Cardiac muscle cell (in vitro differentiated cells and primary cell): ENCODE results near the gene HMGB2. TPM values are rescaled to one million over a fixed set of nuclear protein-coding genes. Genes with fewer than 3 reads are reported as not detected.

ENCODE experiments used
- DNase-seq, 2 donors: peaks; one replicate each; pipeline versions ENCODE4 v3.0.0 to v3.0.0-alpha.2; 2010 to 2017; ENCODE audit warnings: low read depth in 1 of 2, low spot score in 1 of 2
- H3K27ac ChIP-seq: fragments of 200-600 bp; sonication (generic); 2 replicates; pipeline ENCODE4 v1.5.1; 2016
- H3K27me3 ChIP-seq: fragments of 200-600 bp; sonication (generic); 2 replicates; pipeline ENCODE4 v1.6.0; 2016; ENCODE audit warnings: control low read depth
- H3K36me3 ChIP-seq: fragments of 200-600 bp; sonication (generic); 2 replicates; pipeline ENCODE4 v1.5.1; 2016; ENCODE audit warnings: control low read depth
- H3K4me1 ChIP-seq: fragments of 200-600 bp; sonication (generic); 2 replicates; pipeline ENCODE4 v1.8.1; 2017; ENCODE audit warnings: low read depth, mild to moderate bottlenecking, mixed run types
- H3K4me3 ChIP-seq: fragments of 200-600 bp; sonication (generic); 2 replicates; pipeline ENCODE4 v1.5.1; 2016; ENCODE audit warnings: mild to moderate bottlenecking
- H3K9me3 ChIP-seq: fragments of 200-600 bp; sonication (generic); 2 replicates; pipeline ENCODE4 v1.5.1; 2017; ENCODE audit warnings: low read depth, mild to moderate bottlenecking, control low read depth
- polyA plus RNA-seq: library from polyadenylated mRNA; unstranded; fragments of >200 nt; fragmentation: Nextera tagmentation; extraction: Ambion mirVana; gene quantifications from 2 replicates; pipeline ENCODE4 v1.2.1, GENCODE V29; 2016
- total RNA-seq: library from RNA; depleted of rRNA; stranded (reverse); fragments of >200 nt; gene quantifications from 2 replicates; pipeline ENCODE4 v1.2.3, GENCODE V29; 2016
- TF ChIP-seq, protein P1 (sequence below): IDR thresholded peaks from 2 replicates; pipeline ENCODE4 v1.5.1; 2012; ENCODE audit warnings: low read depth, mild to moderate bottlenecking, low read length

The HMGB2 gene
- total and polyA plus RNA-seq, 2 experiments from 2014 or later: 195 to 443 TPM

- no peaks in the 10 kb centered on the region for H3K27me3 ChIP-seq
These were observed 39.7 kb downstream of the HMGB2 start for GRCh38 chr4:173294444-173294843.

DNA sequence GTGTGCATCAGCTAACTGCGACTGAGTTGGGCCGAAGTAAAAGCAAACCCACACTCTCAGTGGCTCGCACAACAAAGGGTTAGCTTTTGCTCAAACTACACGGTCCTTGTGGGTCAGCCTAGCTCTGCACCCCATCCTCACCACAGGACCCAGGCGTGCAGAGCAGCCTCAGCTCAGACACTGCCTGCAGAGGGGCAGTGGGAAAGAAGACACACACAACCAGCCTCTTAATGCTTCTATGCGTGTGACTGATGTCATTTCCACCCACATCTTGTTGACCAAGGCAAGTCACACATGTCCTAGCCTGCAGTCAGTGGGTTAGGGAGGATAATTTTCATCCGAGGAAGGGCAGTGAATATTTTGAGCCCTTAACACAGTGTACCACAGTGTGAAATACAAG is 40.5 kb downstream of the HMGB2 start:
- no peak overlapping the region for H3K27ac ChIP-seq
- H3K4me1 ChIP-seq: peaks cover 19% of the 10 kb centered on the region
- DNase-seq: no peak
- TF ChIP-seq, protein P1, sequence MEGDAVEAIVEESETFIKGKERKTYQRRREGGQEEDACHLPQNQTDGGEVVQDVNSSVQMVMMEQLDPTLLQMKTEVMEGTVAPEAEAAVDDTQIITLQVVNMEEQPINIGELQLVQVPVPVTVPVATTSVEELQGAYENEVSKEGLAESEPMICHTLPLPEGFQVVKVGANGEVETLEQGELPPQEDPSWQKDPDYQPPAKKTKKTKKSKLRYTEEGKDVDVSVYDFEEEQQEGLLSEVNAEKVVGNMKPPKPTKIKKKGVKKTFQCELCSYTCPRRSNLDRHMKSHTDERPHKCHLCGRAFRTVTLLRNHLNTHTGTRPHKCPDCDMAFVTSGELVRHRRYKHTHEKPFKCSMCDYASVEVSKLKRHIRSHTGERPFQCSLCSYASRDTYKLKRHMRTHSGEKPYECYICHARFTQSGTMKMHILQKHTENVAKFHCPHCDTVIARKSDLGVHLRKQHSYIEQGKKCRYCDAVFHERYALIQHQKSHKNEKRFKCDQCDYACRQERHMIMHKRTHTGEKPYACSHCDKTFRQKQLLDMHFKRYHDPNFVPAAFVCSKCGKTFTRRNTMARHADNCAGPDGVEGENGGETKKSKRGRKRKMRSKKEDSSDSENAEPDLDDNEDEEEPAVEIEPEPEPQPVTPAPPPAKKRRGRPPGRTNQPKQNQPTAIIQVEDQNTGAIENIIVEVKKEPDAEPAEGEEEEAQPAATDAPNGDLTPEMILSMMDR: no peak
- H3K36me3 ChIP-seq: no peaks in the 10 kb centered on the region
- no peaks in the 10 kb centered on the region for H3K9me3 ChIP-seq
- no peaks in the 10 kb centered on the region for H3K27me3 ChIP-seq
- no peak overlapping the region for H3K4me3 ChIP-seq

More at GRCh38 chr4:173294444-173294843, 39.7 kb downstream of the HMGB2 start:
- DNase-seq: no peak
- Histone ChIP-seq H3K27ac (no peak overlapping the region), H3K4me3 (no peak overlapping the region), H3K4me1 (peaks cover 11% of the 10 kb centered on the region), H3K36me3 (no peaks in the 10 kb centered on the region), H3K9me3 (no peaks in the 10 kb centered on the region)
- TF ChIP-seq, protein P1: no peak

DNA sequence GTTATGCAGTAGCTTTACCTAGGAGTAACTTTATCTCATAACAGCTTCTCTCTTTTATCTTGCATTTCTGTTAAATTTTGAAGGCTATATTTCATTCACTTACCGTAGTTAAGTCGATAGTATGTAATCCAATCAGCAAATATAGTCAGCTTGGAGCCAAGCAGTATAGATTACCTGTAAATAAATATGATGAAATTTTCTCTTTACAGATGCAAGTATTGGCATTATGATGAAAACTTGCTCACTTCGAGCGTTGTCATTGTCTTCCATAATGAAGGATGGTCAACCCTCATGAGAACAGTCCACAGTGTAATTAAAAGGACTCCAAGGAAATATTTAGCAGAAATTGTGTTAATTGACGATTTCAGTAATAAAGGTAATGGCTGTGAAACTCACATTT is 42.3 kb downstream of the HMGB2 start:
- no peaks in the 10 kb centered on the region for H3K27me3 ChIP-seq
- H3K9me3 ChIP-seq: no peaks in the 10 kb centered on the region
- no peak for DNase-seq
- peaks cover 20% of the 10 kb centered on the region for H3K4me1 ChIP-seq
- TF ChIP-seq, protein P1: no peak
- no peak overlapping the region for H3K27ac ChIP-seq
- H3K36me3 ChIP-seq: no peaks in the 10 kb centered on the region
- no peak overlapping the region for H3K4me3 ChIP-seq

DNA sequence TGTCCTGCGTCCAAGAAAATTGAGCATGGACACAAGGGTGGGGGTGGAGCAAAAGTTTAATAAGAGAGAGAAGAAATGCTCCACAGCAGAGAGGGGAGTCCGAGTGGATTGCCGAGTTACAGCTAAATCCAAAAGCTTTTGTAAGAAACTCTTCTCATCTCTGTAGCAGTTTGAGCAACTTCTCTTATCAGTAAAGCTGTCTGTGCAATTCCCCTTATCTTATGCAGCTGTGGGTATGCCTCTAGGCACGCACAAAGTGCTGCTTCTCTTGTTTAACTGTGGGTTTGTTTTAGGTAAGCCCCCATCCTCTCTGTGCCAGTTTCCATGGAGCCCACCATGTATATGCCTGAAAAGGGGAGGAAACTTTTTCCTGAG is 44.8 kb downstream of the HMGB2 start:
- Histone ChIP-seq H3K9me3 (no peaks in the 10 kb centered on the region), H3K4me3 (no peak overlapping the region), H3K36me3 (no peaks in the 10 kb centered on the region), H3K27ac (peak overlapping the region; percentile 58), H3K27me3 (no peaks in the 10 kb centered on the region), H3K4me1 (peaks cover 20% of the 10 kb centered on the region)
- TF ChIP-seq, protein P1: no peak
- DNase-seq: peak; percentile 5 to 58

DNA sequence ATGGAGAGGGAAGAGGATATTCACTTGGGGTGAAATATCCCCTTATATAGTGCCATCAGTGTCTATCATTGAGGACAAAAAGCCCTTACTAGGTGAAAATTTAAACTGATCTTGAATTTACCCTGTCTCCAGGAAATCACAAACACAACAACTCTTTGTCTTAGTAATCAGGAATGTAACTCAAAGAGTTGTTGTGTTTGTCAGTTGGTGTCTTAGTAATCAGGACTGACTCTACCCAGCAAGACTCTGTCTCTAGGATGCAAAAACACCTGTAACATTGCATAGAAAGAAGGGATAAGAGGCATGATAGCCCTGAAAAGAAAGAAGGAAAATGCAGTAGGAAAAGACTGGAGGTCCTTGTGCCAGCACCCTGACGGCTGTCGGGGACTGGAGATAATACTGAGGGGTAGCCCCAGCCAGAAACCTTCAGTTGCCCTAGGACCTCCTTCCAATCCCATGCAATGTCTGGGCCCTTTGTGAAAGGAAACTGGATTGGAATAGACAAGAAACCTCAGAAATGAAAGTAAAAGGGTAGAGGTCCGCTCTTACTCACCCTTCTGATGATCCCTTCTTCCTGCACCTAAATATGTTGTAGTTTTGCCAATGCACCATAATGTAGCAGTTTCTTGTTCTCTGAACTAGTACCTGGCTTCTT is 45.3 kb downstream of the HMGB2 start:
- Histone ChIP-seq H3K4me1 (peaks cover 20% of the 10 kb centered on the region), H3K27ac (peak overlapping the region; percentile 58), H3K27me3 (no peaks in the 10 kb centered on the region), H3K9me3 (no peaks in the 10 kb centered on the region), H3K36me3 (no peaks in the 10 kb centered on the region), H3K4me3 (no peak overlapping the region)
- TF ChIP-seq, protein P1: no peak
- peak in 1 of 2 donors; percentile 23 for DNase-seq
